AG09309 (cell line): ENCODE data around the gene AAK1.

Experiments
- DNase-seq: peaks from one replicate; pipeline ENCODE4 v3.0.0-alpha.2; 2010; ENCODE audit warnings: low read depth
- H3K4me3 ChIP-seq: 2 replicates; pipeline ENCODE4 v1.5.1; 2011; ENCODE audit warnings: mild to moderate bottlenecking, low read depth, low read length, moderate library complexity; ENCODE audit not compliant: control insufficient read depth
- TF ChIP-seq, protein P1 (sequence below): IDR thresholded peaks from 2 replicates; pipeline ENCODE4 v1.5.1; 2011; ENCODE audit warnings: mild to moderate bottlenecking, low read depth, low read length, inconsistent platforms; ENCODE audit not compliant: insufficient read depth, control insufficient read depth; ENCODE audit errors: missing control alignments

AAK1 gene

DNA sequence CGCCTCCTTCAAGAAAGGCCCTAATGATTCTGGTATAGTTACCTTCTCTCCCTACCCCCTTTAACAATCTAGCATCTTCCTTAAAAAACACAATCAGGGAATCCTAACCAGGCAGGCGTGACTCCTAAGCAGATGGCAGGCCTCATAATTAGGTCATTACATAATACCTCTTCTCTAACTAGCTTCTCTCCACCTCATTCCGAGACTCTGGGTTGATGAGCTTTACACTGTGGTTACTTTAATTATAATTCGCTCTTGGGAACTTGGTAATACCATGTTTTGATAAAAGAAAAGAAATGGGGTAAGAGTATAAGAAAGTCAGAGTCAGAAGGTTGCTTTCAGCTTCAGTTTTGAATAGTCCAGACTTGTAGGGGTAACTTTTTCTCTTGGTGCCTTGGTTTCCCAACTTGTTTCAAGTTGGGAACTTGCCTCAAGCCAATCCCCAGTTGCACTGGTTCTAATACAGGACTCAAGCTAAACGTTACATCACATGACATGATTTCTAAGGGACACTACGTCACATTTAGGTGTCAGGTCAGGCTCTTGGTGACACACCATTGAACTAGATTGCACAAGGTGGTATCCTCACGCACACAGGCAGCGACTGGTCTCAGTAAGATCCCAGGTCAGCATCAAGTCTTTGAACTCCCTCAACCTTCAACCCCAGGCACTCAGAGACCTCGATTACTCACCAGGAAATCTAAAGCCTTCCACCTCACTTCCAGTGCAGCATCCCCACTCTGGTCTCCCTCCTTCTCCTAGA is 59.2 kb downstream of the AAK1 start:
- TF ChIP-seq, protein P1, sequence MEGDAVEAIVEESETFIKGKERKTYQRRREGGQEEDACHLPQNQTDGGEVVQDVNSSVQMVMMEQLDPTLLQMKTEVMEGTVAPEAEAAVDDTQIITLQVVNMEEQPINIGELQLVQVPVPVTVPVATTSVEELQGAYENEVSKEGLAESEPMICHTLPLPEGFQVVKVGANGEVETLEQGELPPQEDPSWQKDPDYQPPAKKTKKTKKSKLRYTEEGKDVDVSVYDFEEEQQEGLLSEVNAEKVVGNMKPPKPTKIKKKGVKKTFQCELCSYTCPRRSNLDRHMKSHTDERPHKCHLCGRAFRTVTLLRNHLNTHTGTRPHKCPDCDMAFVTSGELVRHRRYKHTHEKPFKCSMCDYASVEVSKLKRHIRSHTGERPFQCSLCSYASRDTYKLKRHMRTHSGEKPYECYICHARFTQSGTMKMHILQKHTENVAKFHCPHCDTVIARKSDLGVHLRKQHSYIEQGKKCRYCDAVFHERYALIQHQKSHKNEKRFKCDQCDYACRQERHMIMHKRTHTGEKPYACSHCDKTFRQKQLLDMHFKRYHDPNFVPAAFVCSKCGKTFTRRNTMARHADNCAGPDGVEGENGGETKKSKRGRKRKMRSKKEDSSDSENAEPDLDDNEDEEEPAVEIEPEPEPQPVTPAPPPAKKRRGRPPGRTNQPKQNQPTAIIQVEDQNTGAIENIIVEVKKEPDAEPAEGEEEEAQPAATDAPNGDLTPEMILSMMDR = no peak

DNA sequence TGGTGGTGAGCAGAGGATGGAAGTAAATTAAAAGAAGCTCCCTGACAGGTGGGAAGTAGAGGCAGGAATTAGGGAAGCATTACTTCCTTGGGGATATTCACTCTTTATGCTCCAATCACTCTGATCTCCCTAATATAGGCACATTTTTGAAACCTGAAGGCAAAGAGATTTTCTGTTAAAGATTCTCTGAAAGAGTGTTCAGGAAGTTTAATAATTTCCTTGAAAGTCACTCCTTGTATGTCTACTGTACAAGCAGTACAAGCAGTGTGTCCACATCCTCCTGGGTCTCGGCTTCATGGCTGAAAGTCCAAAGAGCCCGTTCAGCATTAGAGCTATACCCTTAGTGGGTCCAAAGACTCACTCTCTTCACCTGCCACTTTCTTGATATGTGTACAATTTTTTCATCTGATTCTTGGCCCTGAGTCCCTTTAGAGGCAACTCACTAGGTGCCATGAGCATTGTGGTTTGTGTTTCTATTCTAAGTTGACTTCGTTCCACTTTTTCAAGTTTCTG is 60.2 kb downstream of the AAK1 start:
- DNase-seq = no peak
- TF ChIP-seq, protein P1 = no peak
- H3K4me3 ChIP-seq = no peak overlapping the region

More for the DNA sequence above, 59.2 kb downstream of the AAK1 start:
- no peak overlapping the region for H3K4me3 ChIP-seq
- no peak for DNase-seq

DNA sequence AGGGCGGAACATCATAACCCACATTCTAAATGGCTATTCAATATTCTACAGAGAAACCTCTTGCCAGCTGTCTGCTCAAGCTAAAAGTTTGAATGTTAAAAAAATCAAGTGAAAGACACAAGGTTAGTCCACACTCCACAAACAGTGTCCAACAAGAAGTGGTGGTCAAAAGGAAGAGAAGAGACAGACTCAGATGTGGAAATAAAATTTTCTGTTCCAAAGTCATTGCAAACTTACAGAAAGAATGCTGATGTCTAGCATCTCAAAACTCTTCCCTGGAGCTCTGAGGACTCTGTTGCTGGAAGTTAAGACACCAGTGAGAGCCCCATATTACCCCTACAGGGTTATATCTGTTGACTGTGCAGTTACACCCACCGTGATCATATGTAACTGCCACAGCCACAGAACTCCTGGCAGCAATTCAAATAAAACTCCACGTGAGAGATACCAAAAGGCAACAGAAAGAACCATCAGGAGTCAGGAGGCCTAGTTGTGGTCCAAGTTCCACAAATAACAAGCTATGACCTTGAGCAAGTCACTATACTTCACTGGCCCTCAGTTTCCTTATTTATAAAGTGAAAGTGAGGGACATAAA is 60.9 kb downstream of the AAK1 start:
- no peak for DNase-seq
- H3K4me3 ChIP-seq = no peak overlapping the region
- TF ChIP-seq, protein P1 = no peak

DNA sequence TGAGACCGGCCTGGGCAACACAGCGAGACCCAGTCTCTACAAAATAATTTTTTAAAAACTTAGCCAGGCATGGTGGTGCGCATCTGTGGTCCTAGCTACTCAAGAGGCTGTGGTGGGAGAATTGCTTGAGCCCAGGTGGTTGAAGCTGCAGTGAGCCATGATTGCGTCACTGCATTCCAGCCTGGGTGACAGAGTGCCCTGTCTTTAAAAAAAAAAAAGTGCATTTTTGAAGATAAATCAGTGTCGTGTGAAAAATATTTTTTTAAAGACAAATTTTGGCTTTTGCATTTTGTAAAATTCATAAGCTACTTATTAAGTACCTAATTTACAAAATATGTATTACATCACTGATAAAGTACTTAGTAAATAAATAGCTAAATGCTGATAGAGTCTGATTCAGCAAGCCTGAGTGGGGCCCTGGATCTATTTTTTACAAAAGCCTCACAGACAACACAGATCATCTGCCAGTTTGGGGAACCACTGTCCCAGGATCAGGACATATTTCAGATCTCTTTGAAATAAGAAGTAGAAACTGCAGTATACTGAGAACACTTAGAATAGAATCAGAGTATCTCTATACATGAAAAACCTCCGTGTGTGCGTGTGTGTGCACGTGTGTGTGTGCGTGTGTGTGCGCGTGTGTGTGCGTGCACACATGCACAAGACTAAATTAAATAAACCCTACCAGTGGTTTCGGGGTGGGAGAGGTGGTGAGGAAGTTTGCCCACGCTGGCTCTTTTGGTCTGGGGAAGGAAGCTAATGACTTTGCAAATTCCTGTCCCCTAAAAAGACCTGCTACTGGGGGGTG is 61.6 kb downstream of the AAK1 start:
- no peak overlapping the region for H3K4me3 ChIP-seq
- TF ChIP-seq, protein P1 = no peak
- no peak for DNase-seq

DNA sequence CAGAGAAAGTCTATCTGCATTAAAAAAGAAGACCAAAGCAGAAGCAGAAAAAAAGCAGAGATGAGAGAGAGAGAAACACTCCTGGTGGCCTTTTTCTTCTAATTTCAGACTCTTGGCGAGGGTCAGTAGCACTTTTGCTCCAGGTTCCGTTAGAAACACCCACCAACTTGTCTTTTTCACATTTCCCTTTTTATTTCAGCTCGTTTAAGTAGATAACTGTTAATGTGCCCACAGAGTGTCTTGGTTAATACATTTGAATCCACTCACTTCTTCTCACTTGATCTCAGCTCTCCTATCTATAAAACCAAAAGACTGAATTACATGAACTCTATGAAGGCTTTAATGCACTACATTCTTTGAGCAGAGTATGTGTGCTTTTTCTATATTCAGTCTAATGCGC is 63.1 kb downstream of the AAK1 start:
- TF ChIP-seq, protein P1 = no peak
- no peak for DNase-seq
- H3K4me3 ChIP-seq = no peak overlapping the region

DNA sequence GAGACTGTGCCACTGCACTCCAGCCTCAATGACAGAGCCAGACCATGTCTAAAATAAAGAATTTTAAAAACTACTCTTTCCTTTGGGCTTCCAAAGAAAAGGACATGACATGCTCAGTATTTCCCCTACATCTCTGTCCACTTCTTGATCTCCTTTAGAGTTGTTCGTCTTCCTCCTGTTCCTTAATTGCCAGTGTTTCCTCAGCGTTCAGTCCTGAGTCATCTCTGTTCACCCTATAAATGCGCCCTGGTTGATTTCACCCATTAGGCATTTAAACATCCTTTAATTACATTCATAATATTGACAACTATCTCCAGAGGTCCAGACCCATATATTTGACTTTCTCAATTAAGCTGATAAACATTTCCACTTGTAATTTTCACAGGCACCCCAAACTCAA is 64.0 kb downstream of the AAK1 start:
- no peak for DNase-seq
- H3K4me3 ChIP-seq = no peak overlapping the region
- TF ChIP-seq, protein P1 = no peak
